Activated effector memory CD4-positive, alpha-beta T cell treated with Interleukin-2 at 50 U/mL for 16 hours (primary cell): Measurements from ENCODE around the gene CD300LG.
"Not testable (repeated sequence)": the region's sequence is repeated elsewhere in the genome, so short reads cannot be mapped to it uniquely, and the experiment has no call there.

ENCODE experiments used
- DNase-seq: peaks from one replicate; pipeline ENCODE4 v3.0.0-alpha.2; 2020

The CD300LG gene

GRCh38 chr17:43826206-43826605, 20.8 kb upstream of the CD300LG start:
- no peak for DNase-seq

- DNase-seq = no peak
Measured at GRCh38 chr17:43827596-43827995, 19.4 kb upstream of the CD300LG start.

DNA sequence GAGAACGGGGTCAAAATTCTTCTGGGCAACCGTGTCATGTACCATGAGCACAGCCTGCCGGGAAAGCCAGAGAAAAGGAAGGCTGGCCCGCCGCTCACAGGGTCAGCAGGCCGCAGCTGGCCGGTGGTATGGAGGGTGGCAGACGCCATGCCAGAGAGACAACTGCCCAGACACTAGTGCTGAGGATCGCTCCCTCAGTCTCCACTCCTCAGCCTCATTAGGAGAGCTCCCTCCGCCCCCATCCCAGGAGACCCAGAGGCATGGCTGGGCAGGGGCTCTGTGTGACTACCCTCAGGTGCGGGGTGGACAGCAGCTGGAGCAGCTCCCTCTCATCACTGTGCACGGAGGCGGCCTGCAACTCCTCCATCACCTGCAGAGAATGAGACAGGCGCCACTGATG, 17.2 kb upstream of the CD300LG start:
- DNase-seq = no peak

GRCh38 chr17:43830510-43831140, 16.4 kb upstream of the CD300LG start:
- DNase-seq = no peak

DNA sequence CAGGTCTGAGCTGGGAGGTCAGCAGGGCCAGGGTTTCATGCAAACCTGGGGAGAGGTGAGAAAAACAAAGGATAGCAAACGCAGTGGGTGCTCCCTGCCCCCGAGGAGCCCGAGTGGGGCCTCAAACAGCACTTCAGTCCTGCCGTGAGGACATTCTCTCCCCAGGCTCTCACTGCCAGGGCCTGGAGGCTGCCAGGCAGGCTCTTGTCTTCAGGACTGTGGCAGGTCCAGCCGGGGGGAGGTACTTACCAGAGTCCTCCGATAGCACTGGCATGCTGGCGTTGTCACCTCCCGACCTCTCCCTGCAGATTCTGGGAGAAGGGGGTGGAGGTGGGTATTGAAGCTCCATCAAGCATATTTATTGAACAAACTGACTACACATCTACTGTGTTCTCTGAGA, 15.3 kb upstream of the CD300LG start:
- no peak for DNase-seq

- DNase-seq = no peak
Measured at GRCh38 chr17:43832168-43832975, 14.6 kb upstream of the CD300LG start.

DNA sequence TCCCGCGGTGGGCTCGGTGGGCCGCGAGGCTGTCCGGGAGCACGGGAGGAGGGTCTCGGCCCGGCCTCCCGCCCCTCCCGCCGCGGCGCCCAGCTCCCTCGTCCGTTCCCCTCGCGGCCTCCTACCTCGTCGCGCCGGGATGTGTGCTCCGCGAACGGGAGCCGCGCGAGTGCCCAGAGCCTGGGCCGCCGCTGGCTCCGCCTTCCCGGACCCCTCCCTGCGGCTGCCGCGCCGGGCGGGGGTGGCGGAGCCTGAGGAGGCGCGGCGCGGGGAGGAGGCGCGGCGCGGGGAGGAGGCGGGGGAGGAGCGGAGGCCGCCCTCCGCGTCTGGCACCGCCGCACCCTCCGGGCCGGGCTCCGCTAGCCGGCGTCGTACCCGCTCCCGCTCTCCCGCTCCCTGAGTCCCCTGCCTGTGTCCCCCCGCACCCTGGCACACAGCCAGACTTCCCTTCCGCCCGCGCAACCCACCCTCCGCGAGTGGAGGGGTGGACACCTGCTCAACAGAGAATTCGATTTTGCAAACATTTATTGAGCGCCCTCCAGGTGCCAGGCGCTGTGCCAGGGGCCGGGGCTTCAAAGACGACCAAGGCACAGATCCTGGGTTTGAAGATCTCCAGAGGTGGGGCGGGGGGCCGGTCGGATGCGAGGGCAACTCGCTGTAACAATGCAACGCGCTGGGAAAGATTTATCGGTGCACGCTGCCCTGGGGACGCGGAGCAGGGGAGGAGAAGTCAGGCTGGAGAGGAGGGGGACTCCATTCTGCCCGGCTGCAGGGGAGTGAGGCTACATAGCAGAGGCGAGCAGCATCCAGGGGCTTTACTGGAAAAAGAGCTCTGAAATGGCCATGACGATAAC, 13.8 kb upstream of the CD300LG start, which contains the start of gene MPP3:
MPP3 (minus strand) TSS at position 171 of the 854 bp plus-strand sequence. CDS start 1,240 bp downstream, outside the sequence.
- peak; percentile 38 for DNase-seq

GRCh38 chr17:43834106-43834505, 12.9 kb upstream of the CD300LG start:
- no peak for DNase-seq

- DNase-seq = no peak
Measured at GRCh38 chr17:43839670-43840108, 7.3 kb upstream of the CD300LG start.

GRCh38 chr17:43840814-43841213, 6.2 kb upstream of the CD300LG start:
- no peak for DNase-seq

DNA sequence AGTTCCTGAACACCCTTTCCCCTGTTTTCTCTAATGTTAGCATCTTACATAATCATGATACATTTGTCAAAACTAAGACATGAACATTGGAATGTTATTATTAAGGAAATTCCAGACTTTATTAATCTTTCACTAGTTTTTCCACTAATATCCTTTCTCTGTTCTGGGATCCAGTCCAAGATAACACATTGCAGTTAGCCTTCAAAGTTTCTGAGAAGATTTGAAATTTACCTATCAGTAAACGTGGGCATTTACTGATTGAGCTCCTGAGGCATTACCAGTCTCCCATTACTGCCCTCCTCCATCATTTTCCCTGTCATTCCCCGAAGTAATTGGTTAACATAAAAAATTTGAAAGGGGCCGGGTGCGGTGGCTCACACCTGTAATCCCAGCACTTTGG, 5.7 kb upstream of the CD300LG start:
- DNase-seq = no peak

DNA sequence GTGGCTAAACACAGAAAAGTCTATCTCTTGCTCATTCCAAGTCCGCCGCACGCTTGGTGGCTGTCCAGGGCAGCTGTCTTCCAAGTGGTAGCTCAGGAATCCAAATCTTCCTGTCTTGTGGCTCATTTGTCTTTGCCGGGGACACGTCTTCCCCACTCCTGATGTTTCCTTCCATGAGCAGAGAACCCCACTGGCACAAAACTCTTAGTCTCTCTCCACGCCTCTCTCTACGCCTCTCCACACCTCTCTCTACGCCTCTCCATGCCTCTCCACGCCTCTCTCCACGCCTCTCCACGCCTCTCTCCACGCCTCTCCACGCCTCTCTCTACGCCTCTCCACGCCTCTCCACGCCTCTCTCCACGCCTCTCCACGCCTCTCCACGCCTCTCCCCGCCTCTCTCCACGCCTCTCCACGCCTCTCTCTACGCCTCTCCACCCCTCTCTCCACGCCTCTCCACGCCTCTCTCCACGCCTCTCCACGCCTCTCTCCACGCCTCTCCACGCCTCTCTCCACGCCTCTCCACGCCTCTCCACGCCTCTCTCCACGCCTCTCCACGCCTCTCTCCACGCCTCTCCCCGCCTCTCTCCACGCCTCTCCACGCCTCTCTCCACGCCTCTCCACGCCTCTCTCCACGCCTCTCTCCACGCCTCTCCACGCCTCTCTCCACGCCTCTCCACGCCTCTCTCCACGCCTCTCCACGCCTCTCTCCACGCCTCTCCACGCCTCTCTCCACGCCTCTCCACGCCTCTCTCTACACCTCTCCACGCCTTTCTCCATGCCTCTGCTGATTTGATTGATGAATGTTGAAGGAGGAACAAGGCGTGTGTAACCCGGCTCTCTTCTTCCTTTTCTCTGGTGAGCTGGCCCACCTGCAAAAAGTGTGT, 4.6 kb upstream of the CD300LG start:
- DNase-seq = not testable (repeated sequence)

- no peak for DNase-seq
Measured at GRCh38 chr17:43842975-43843325, 4.0 kb upstream of the CD300LG start.

DNA sequence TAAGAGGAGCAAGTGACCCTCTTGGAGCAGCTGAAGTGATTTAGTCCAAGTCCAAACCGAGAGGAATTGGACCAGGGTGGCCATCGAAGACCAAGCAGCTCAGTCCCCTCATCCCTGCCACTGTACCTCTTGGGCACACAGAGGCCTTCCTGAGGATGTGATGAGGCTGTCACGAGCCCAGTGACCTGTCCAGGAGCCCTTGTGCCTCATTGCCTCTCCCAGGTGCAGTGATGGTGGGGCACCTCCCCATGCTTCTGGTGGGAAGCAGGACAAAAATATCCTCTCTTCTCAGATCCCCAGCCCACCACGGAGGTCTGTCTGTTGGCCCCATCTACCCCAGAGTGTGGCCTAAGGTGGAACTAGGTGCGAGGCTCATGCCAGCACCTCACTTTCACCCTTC, 2.7 kb upstream of the CD300LG start:
- no peak for DNase-seq

DNA sequence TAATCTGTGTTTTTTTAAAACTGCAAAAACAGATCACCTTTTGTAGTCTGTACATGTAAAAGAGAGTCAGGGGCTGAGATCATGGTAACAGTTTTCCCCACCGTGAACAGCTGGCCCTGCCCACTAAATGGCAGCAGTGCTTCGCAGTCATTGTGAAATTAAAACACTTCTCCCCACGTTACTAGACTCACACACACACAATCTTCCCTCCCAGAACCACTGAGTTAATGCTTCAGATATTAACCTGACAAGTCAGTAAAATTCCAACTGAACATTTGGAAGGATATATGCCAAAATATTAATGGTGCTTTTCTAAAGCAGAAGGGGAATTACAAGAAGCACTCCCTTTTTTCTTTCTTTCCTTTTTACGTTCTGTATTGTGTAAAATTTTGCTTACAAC, 1.2 kb upstream of the CD300LG start:
- no peak for DNase-seq

DNA sequence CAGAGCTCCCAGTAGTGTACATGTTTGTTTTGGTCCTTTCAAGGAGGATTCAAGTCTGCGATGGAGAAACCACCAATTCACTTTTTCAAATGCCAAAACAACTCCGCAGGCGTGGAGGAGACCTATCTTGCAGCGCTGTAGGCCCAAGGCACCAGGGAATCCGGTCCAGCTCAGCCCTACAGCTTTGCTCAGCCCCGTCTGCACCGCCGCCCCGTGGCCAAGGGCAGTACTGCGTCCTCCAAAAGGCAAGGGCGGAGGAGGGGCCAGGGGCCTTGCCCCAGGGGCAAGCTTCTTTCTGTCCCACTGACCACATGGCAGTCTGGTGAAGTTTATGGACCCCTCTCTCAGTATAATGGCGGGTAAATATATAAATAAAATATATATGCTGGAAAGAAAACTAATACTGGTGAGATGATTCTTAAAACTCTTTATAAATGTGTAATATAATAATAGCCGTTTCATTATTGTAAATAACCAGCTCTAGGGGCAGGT, 709 bp upstream of the CD300LG start:
- peak; percentile 63 for DNase-seq

DNA sequence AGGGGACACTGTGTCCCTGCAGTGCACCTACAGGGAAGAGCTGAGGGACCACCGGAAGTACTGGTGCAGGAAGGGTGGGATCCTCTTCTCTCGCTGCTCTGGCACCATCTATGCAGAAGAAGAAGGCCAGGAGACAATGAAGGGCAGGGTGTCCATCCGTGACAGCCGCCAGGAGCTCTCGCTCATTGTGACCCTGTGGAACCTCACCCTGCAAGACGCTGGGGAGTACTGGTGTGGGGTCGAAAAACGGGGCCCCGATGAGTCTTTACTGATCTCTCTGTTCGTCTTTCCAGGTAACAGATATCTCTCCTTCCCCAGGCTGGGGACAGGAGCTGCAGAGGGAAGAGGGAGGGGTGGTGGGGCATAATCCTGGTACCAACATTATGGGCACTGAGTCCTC, 1.6 kb downstream of the CD300LG start:
- no peak for DNase-seq

GRCh38 chr17:43849116-43849515, 2.1 kb downstream of the CD300LG start:
- no peak for DNase-seq

GRCh38 chr17:43852571-43852970, 5.6 kb downstream of the CD300LG start:
- no peak for DNase-seq

DNA sequence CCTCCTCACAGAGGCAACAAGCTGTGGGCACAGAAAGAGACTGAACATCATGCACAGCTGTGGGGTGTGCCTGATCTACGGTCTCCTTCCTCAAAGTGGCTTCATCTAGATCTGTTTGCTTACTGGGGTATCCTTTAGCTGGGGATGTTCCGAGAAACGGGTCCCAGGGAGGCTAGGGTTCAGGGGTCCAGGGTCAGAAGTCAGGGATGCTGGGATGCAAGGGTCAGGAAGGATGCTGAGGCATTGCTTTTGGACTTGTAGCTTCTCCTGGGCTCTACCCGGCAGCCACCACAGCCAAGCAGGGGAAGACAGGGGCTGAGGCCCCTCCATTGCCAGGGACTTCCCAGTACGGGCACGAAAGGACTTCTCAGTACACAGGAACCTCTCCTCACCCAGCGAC, 6.6 kb downstream of the CD300LG start:
- DNase-seq = no peak

DNA sequence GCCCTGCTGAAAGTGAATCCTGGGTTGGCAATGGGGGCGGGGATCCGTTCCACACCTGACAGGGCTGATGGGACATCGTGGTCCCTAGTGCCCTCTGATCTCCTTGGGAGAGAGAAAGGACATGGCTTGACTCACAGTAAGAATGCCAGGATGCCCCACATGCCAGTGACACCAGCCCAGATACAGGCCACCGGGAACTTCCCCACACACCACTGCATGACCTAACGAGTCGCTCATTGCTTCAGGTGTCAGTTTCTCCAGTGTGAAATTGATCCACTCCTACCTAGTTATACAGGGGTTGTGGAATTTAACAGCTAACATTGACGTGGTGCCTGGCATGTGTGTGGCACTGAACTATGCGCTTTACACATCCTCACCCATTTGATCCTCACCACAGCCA, 7.5 kb downstream of the CD300LG start:
- DNase-seq = no peak

DNA sequence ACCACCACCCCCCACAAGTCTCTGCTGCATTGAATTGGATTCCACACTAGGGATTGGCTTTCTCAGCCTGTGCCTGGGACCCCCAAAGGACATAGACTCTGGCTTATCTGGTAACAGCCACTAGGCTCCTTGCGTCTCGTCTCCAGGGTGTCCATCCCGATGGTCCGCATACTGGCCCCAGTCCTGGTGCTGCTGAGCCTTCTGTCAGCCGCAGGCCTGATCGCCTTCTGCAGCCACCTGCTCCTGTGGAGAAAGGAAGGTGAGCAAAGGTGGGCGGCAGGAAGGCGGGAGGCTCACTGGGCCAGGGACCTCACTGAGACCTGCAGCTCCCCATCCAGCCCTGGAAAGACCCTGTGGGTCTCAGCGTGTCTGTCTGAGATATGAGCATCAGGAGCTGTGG, 8.1 kb downstream of the CD300LG start:
- DNase-seq = no peak
